Measurements from ENCODE around the gene PTPRN2. TPM values are rescaled to one million over a fixed set of nuclear protein-coding genes. Genes with fewer than 3 reads are reported as not detected.

PTPRN2 gene
- total and polyA plus RNA-seq, 2 of the 8 experiments (the other 6 are each of a cell fraction or from before 2014, with no cell fraction given): 2.6 to 4.5 TPM

- no peak for TF ChIP-seq EP300 (IDR thresholded peaks at IDR 0.05; ENCODE audit: borderline replicate concordance in 1 of 2, low read depth in 2 of 2, low read length in 2 of 2)
- TF ChIP-seq TAF7 (optimal IDR thresholded peaks at IDR 0.05; ENCODE audit: borderline replicate concordance, low read depth, low read length): no peak
- TF ChIP-seq CBX8 (IDR thresholded peaks at IDR 0.05; ENCODE audit: borderline replicate concordance, low read depth, low read length): no peak
- TF ChIP-seq NRF1 (IDR thresholded peaks at IDR 0.05; ENCODE audit: low read depth, low read length): no peak
- no peak for TF ChIP-seq ASH2L (IDR thresholded peaks at IDR 0.05; ENCODE audit: low read length)
- TF ChIP-seq SAP30 (IDR thresholded peaks at IDR 0.05; ENCODE audit: insufficient read depth, insufficient replicate concordance, low read length): no peak
Observed at GRCh38 chr7:158477866-158478265, 109.8 kb downstream of the PTPRN2 start (continued).

All from H1 (cell line).